ENCODE data around the gene CNOT1.

- TF ChIP-seq CTCF (IDR thresholded peaks at IDR 0.05; ENCODE audit: poor library complexity, severe bottlenecking): no peak
- TF ChIP-seq POLR2AphosphoS5 (IDR thresholded peaks at IDR 0.05): no peak
Observed at GRCh38 chr16:58582133-58582532, 47.5 kb downstream of the CNOT1 start.
